GM21529 (cell line): ENCODE measurements around the gene PUS7L.

Experiments used
- ATAC-seq: cut with Tn5 transposase; IDR thresholded peaks from one replicate; pipeline ENCODE4 v1.9.1; 2021; ENCODE audit not compliant: unreplicated experiment

PUS7L gene

DNA sequence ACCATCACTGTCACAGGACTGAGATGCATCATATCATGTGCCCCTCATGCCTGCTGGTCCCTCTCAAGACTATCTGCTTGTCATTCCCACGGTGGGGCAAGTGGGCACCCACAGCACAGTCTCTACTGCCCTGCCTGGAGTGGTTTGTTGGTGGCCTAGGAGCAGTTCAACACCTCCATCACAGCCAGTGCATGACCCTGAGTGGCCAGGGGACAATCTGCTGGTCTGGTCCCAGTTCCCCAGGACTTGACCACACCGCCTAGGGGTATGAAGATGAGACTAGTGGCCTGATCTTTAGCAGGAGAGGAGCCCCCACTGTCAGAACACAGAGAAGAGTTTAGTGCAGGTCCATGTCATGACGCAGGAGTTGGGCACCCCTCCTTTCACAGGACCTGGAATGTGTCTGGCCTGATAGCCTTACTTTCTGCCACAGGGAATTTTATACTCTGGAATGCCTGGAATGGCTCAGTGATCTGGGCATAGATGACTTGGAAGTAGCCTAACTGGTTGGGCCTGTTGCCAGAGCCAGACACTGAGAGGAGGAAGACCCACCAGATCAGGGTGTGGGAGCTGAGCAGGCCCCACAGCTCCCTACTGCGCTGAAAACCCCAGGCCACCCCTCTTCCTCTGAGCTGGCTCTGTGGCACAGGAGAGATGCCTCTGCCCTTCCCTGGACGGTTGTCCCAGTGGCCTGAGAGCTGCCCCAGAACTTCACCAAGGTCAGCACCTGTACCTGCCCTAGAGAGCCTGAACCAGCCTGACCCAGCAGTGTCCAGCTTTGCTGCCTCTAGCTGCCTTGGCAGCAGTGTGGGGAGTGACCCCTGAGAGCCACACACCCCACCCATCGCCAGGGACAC lies 83.3 kb downstream of the PUS7L start:
- no peak for ATAC-seq

DNA sequence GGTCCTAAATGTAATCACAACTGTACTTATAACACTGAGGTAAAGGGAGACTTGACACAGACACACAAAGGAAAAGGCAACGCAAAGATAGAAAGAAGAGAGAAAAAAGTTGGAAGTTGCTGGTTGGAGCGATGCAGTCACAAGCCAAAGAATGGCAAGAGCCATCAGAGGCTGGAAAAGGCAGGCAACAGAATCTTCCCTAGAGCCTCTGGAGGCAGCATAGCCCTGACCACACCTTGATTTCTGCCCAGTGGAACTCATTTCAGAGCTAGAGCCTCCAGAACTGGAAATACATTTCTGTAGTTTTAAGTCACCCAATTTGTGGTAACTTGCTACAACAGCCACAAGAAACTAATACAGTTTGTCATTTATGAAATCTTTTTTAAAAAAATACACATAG lies 89.2 kb downstream of the PUS7L start:
- no peak for ATAC-seq
